BLaER1 (cell line): ENCODE results near the gene CCDC134.

Source experiments
- H3K27ac ChIP-seq: shearing (Covaris generic); formaldehyde crosslinking; 2 replicates; pipeline ENCODE4 v1.8.1; 2022
- H3K27me3 ChIP-seq: shearing (Covaris generic); formaldehyde crosslinking; 2 replicates; pipeline ENCODE4 v1.8.1; 2022
- H3K36me3 ChIP-seq: shearing (Covaris generic); formaldehyde crosslinking; 2 replicates; pipeline ENCODE4 v1.8.1; 2022
- H3K4me1 ChIP-seq: shearing (Covaris generic); formaldehyde crosslinking; 2 replicates; pipeline ENCODE4 v1.8.1; 2022
- H3K4me2 ChIP-seq: shearing (Covaris generic); formaldehyde crosslinking; 2 replicates; pipeline ENCODE4 v1.8.1; 2022
- H3K4me3 ChIP-seq: shearing (Covaris generic); formaldehyde crosslinking; 2 replicates; pipeline ENCODE4 v1.8.1; 2022
- H3K9ac ChIP-seq: shearing (Covaris generic); formaldehyde crosslinking; 2 replicates; pipeline ENCODE4 v1.8.1; 2022
- H3K9me3 ChIP-seq: shearing (Covaris generic); formaldehyde crosslinking; 2 replicates; pipeline ENCODE4 v1.8.1; 2022
- H4K20me1 ChIP-seq: shearing (Covaris generic); formaldehyde crosslinking; 2 replicates; pipeline ENCODE4 v1.8.1; 2022
- Cebpa-rat ChIP-seq: shearing (Covaris generic); IDR thresholded peaks from 2 replicates; pipeline ENCODE4 v1.8.1; 2022

CCDC134 gene

GRCh38 chr22:41770715-41771468 lies 29.6 kb upstream of the CCDC134 start:
- H3K9me3 ChIP-seq, result no peaks in the 10 kb centered on the region
- H3K4me3 ChIP-seq, result no peak overlapping the region
- no peaks in the 10 kb centered on the region for H4K20me1 ChIP-seq
- H3K4me2 ChIP-seq, result no peak overlapping the region
- H3K4me1 ChIP-seq, result 0 out of 2 replicates have a peak, but pooled peaks cover 8% of the 10 kb centered on the region
- no peaks in the 10 kb centered on the region for H3K36me3 ChIP-seq
- no peaks in the 10 kb centered on the region for H3K27me3 ChIP-seq
- H3K9ac ChIP-seq, result no peak overlapping the region
- TF ChIP-seq Cebpa-rat, result no peak
- H3K27ac ChIP-seq, result no peak overlapping the region

GRCh38 chr22:41772198-41772597 lies 28.3 kb upstream of the CCDC134 start:
- TF ChIP-seq Cebpa-rat, result no peak
- no peaks in the 10 kb centered on the region for H4K20me1 ChIP-seq
- no peaks in the 10 kb centered on the region for H3K4me1 ChIP-seq
- no peak overlapping the region for H3K27ac ChIP-seq
- no peaks in the 10 kb centered on the region for H3K27me3 ChIP-seq
- no peak overlapping the region for H3K4me3 ChIP-seq
- no peak overlapping the region for H3K4me2 ChIP-seq
- no peaks in the 10 kb centered on the region for H3K36me3 ChIP-seq
- H3K9ac ChIP-seq, result no peak overlapping the region
- no peaks in the 10 kb centered on the region for H3K9me3 ChIP-seq

GRCh38 chr22:41772645-41773044 lies 27.8 kb upstream of the CCDC134 start:
- Histone ChIP-seq H3K4me3 (no peak overlapping the region), H3K4me1 (no peaks in the 10 kb centered on the region), H3K9ac (no peak overlapping the region), H4K20me1 (no peaks in the 10 kb centered on the region), H3K27ac (no peak overlapping the region), H3K9me3 (no peaks in the 10 kb centered on the region), H3K36me3 (no peaks in the 10 kb centered on the region), H3K4me2 (no peak overlapping the region), H3K27me3 (no peaks in the 10 kb centered on the region)
- no peak for TF ChIP-seq Cebpa-rat

GRCh38 chr22:41775338-41775737 lies 25.1 kb upstream of the CCDC134 start:
- no peak overlapping the region for H3K27ac ChIP-seq
- H3K9me3 ChIP-seq, result no peaks in the 10 kb centered on the region
- no peak overlapping the region for H3K4me3 ChIP-seq
- H3K27me3 ChIP-seq, result no peaks in the 10 kb centered on the region
- no peak overlapping the region for H3K4me2 ChIP-seq
- peaks cover 7% of the 10 kb centered on the region for H3K4me1 ChIP-seq
- H3K36me3 ChIP-seq, result no peaks in the 10 kb centered on the region
- no peak overlapping the region for H3K9ac ChIP-seq
- no peak for TF ChIP-seq Cebpa-rat
- H4K20me1 ChIP-seq, result no peaks in the 10 kb centered on the region

GRCh38 chr22:41775976-41776375 lies 24.5 kb upstream of the CCDC134 start:
- no peaks in the 10 kb centered on the region for H4K20me1 ChIP-seq
- H3K4me3 ChIP-seq, result no peak overlapping the region
- H3K4me2 ChIP-seq, result no peak overlapping the region
- H3K9ac ChIP-seq, result no peak overlapping the region
- H3K27ac ChIP-seq, result no peak overlapping the region
- no peak for TF ChIP-seq Cebpa-rat
- no peaks in the 10 kb centered on the region for H3K9me3 ChIP-seq
- no peaks in the 10 kb centered on the region for H3K27me3 ChIP-seq
- no peaks in the 10 kb centered on the region for H3K36me3 ChIP-seq
- peaks cover 13% of the 10 kb centered on the region for H3K4me1 ChIP-seq

GRCh38 chr22:41776381-41776780 lies 24.1 kb upstream of the CCDC134 start:
- peaks cover 17% of the 10 kb centered on the region for H3K4me1 ChIP-seq

GRCh38 chr22:41777749-41778425 lies 22.6 kb upstream of the CCDC134 start:
- no peak overlapping the region for H3K4me2 ChIP-seq
- no peak overlapping the region for H3K4me3 ChIP-seq
- H4K20me1 ChIP-seq, result no peaks in the 10 kb centered on the region
- no peaks in the 10 kb centered on the region for H3K36me3 ChIP-seq
- H3K9ac ChIP-seq, result no peak overlapping the region
- no peaks in the 10 kb centered on the region for H3K27me3 ChIP-seq
- no peak overlapping the region for H3K27ac ChIP-seq
- H3K9me3 ChIP-seq, result no peaks in the 10 kb centered on the region
- H3K4me1 ChIP-seq, result peaks cover 22% of the 10 kb centered on the region
- TF ChIP-seq Cebpa-rat, result no peak

More at GRCh38 chr22:41776381-41776780, 24.1 kb upstream of the CCDC134 start:
- no peak for TF ChIP-seq Cebpa-rat
- H4K20me1 ChIP-seq, result no peaks in the 10 kb centered on the region
- no peaks in the 10 kb centered on the region for H3K9me3 ChIP-seq
- no peak overlapping the region for H3K4me2 ChIP-seq
- no peak overlapping the region for H3K4me3 ChIP-seq
- no peaks in the 10 kb centered on the region for H3K36me3 ChIP-seq
- H3K27ac ChIP-seq, result no peak overlapping the region
- H3K9ac ChIP-seq, result no peak overlapping the region
- no peaks in the 10 kb centered on the region for H3K27me3 ChIP-seq

- no peak overlapping the region for H3K27ac ChIP-seq
- H3K4me1 ChIP-seq, result peaks cover 22% of the 10 kb centered on the region
- H3K9me3 ChIP-seq, result no peaks in the 10 kb centered on the region
- no peaks in the 10 kb centered on the region for H3K27me3 ChIP-seq
- H3K4me3 ChIP-seq, result no peak overlapping the region
- H3K4me2 ChIP-seq, result peak overlapping the region; percentile 71
- H3K36me3 ChIP-seq, result no peaks in the 10 kb centered on the region
- no peak overlapping the region for H3K9ac ChIP-seq
- no peaks in the 10 kb centered on the region for H4K20me1 ChIP-seq
- no peak for TF ChIP-seq Cebpa-rat
These were observed 20.5 kb upstream of the CCDC134 start for GRCh38 chr22:41779929-41780505.

GRCh38 chr22:41780746-41781505 lies 19.6 kb upstream of the CCDC134 start:
- Histone ChIP-seq H3K27me3 (no peaks in the 10 kb centered on the region), H4K20me1 (no peaks in the 10 kb centered on the region), H3K9ac (peak overlapping the region; percentile 20; the same call in 1 of the 2 replicates), H3K4me1 (peaks cover 22% of the 10 kb centered on the region), H3K9me3 (no peaks in the 10 kb centered on the region), H3K27ac (peak overlapping the region; percentile 2; the same call in 1 of the 2 replicates), H3K4me2 (peak overlapping the region; percentile 71), H3K4me3 (no peak overlapping the region), H3K36me3 (no peaks in the 10 kb centered on the region)
- TF ChIP-seq Cebpa-rat, result no peak
